K562 (cell line): Measurements from ENCODE around the gene NSDHL. TPM values are rescaled to one million over a fixed set of nuclear protein-coding genes. Genes with fewer than 3 reads are reported as not detected.

Experiments
- ATAC-seq: fragments of 200-7000 bp; cut with Tn5 transposase; 3 replicates; pipeline ENCODE4 v1.9.1; 2020; ENCODE audit warnings: moderate library complexity
- BruUV-seq: library from RNA; stranded (reverse); fragments of 400-500 nt; replicated peaks from 2 replicates; lab custom pipeline; 2021; lab: Mats Ljungman, UMichigan
- CTCF ChIA-PET: fragments of 300-600 bp; formaldehyde crosslinking; extraction: SDS; loops from one replicate; lab custom pipeline; 2021; ENCODE audit warnings: low intra/inter-chr PET ratio; lab: Yijun Ruan, JAX
- POLR2A ChIA-PET: fragments of 300-600, 350-650 bp; sonication (Branson Sonifier 250); formaldehyde crosslinking; extraction: SDS; loops from one replicate; lab custom pipeline; 2021; ENCODE audit warnings: antibody characterized with exemption, inconsistent platforms; lab: Yijun Ruan, JAX
- DNase-seq, 4 experiments: peaks; one replicate each; pipeline versions ENCODE4 v3.0.0 to v3.0.0-alpha.2; 2011 to 2018; ENCODE audit warnings: low spot score in 3 of 4, mixed read lengths in 3 of 4; ENCODE audit errors: extremely low read depth in 1 of 4
- FAIRE-seq: peaks from 2 replicates; lab custom pipeline; 2011; peaks lifted over from hg19 to GRCh38; lab: Jason Lieb, UNC
- H2AFZ ChIP-seq: 2 replicates; pipeline ENCODE4 v1.6.0; 2011; ENCODE audit warnings: low read depth, low read length, control low read depth, inconsistent platforms
- H3K27ac ChIP-seq: fragments of 200-600 bp; 3 replicates; pipeline ENCODE4 v1.8.0; 2011; ENCODE audit warnings: low read depth, mild to moderate bottlenecking, control low read depth, inconsistent platforms, low read length, moderate library complexity, mixed read lengths; ENCODE audit errors: extremely low read depth
- H3K27me3 ChIP-seq, 2 experiments: fragments of 300-600 bp in 1 of 2; 2 replicates in 1 of 2; 3 replicates in 1 of 2; pipeline versions ENCODE4 v1.6.0 to v1.8.0; 2011; ENCODE audit warnings: inconsistent platforms in 2 of 2, low read length in 2 of 2, mild to moderate bottlenecking in 1 of 2, mixed read lengths in 1 of 2, moderate library complexity in 1 of 2; ENCODE audit not compliant: control insufficient read depth in 2 of 2, insufficient read depth in 2 of 2
- H3K36me3 ChIP-seq: fragments of 300-600 bp; 3 replicates; pipeline ENCODE4 v1.8.0; 2011; ENCODE audit warnings: mild to moderate bottlenecking, low read length, inconsistent platforms; ENCODE audit not compliant: control insufficient read depth, insufficient read depth
- H3K4me1 ChIP-seq, 2 experiments: fragments of 200-600 bp in 1 of 2; replicated peaks in 1 of 2; 2 replicates in 1 of 2; 3 replicates in 1 of 2; pipeline versions ENCODE4 v1.5.1 to v1.8.0; 2011; ENCODE audit warnings: inconsistent platforms in 2 of 2, low read length in 2 of 2, mild to moderate bottlenecking in 1 of 2, mixed read lengths in 1 of 2, moderate library complexity in 1 of 2; ENCODE audit not compliant: control insufficient read depth in 2 of 2, insufficient read depth in 2 of 2
- H3K4me2 ChIP-seq: 2 replicates; pipeline ENCODE4 v1.6.1; 2011; ENCODE audit warnings: low read length, control low read depth, inconsistent platforms, mixed read lengths; ENCODE audit not compliant: insufficient read depth
- H3K4me3 ChIP-seq: fragments of 200-600 bp; sonication (generic), shearing (Covaris generic); 2 replicates; pipeline ENCODE4 v1.5.1; 2016; ENCODE audit warnings: control low read depth, inconsistent platforms
- H3K79me2 ChIP-seq: fragments of 200-600 bp; 3 replicates; pipeline ENCODE4 v1.8.0; 2011; ENCODE audit warnings: low read length, inconsistent platforms; ENCODE audit not compliant: control insufficient read depth, insufficient read depth
- H3K9ac ChIP-seq, 2 experiments: 2 replicates each; pipeline versions ENCODE4 v1.6.0 to v1.6.1; 2011; ENCODE audit warnings: low read depth in 2 of 2, low read length in 2 of 2, control low read depth in 1 of 2, inconsistent platforms in 1 of 2, mild to moderate bottlenecking in 1 of 2, mixed read lengths in 1 of 2; ENCODE audit not compliant: insufficient read depth in 1 of 2
- H3K9me1 ChIP-seq: one replicate; pipeline ENCODE4 v1.6.0; 2011; ENCODE audit warnings: inconsistent platforms, mild to moderate bottlenecking, low read length, moderate library complexity; ENCODE audit not compliant: control insufficient read depth, insufficient read depth
- H3K9me3 ChIP-seq: replicated peaks from 2 replicates; pipeline ENCODE4 v1.5.1; 2011; ENCODE audit warnings: low read depth, low read length, inconsistent platforms; ENCODE audit not compliant: control insufficient read depth, insufficient read depth
- H4K20me1 ChIP-seq: replicated peaks from 2 replicates; pipeline ENCODE4 v1.6.1; 2011; ENCODE audit warnings: low read length, inconsistent platforms, mixed read lengths; ENCODE audit not compliant: control insufficient read depth, insufficient read depth
- CBFB ChIP-seq: sonication (generic); formaldehyde crosslinking; IDR thresholded peaks from 2 replicates; pipeline ENCODE4 v1.4.0; 2020; ENCODE audit warnings: mild to moderate bottlenecking, missing genetic modification reagents
- ELK1 ChIP-seq: sonication (generic); formaldehyde crosslinking; IDR thresholded peaks from 2 replicates; pipeline ENCODE4 v1.8.1; 2022; ENCODE audit warnings: missing genetic modification reagents
- MECOM ChIP-seq: fragments of 250-450 bp; sonication (Bioruptor Pico); IDR thresholded peaks from 2 replicates; pipeline ENCODE4 v1.8.0; 2022; ENCODE audit warnings: inconsistent platforms
- MTA3 ChIP-seq: fragments of 450-650 bp; formaldehyde crosslinking; IDR thresholded peaks from 2 replicates; pipeline ENCODE4 v1.6.1; 2017; ENCODE audit warnings: mild to moderate bottlenecking, borderline replicate concordance
- POLR2AphosphoS2 ChIP-seq: IDR thresholded peaks from 2 replicates; pipeline ENCODE4 v1.6.1; 2012; ENCODE audit warnings: low read length, improper control_type of control experiment
- TEAD4 ChIP-seq, 2 experiments: sonication (generic) in 1 of 2; formaldehyde crosslinking in 1 of 2; IDR thresholded peaks; 2 replicates each; pipeline versions ENCODE4 v1.6.1 to v1.8.0; 2012 to 2022; ENCODE audit warnings: borderline replicate concordance in 1 of 2, inconsistent platforms in 1 of 2, low read length in 1 of 2, mild to moderate bottlenecking in 1 of 2, missing genetic modification reagents in 1 of 2
- USF2 ChIP-seq: sonication (generic); formaldehyde crosslinking; IDR thresholded peaks from 2 replicates; pipeline ENCODE4 v1.5.0; 2020; ENCODE audit warnings: missing genetic modification reagents
- ZKSCAN3 ChIP-seq: fragments of 250-450 bp; sonication (Bioruptor Pico); IDR thresholded peaks from 2 replicates; pipeline ENCODE4 v1.4.0; 2020
- ZNF551 ChIP-seq: fragments of 250-450 bp; sonication (Bioruptor Pico); IDR thresholded peaks from 2 replicates; pipeline ENCODE4 v1.5.0; 2021; ENCODE audit warnings: mild to moderate bottlenecking, moderate library complexity
- WGBS: fragments of 100-300 bp; shearing (Covaris generic); methylation state at CpG from one replicate; pipeline ENCODE4 v1.1.6; 2016; ENCODE audit warnings: low coverage, mixed read lengths; ENCODE audit not compliant: insufficient coverage; ENCODE audit errors: missing lambda C conversion rate; 5-methylcytosine and 5-hydroxymethylcytosine counted together
- in situ Hi-C: fragments of 300-500 bp; cut with MboI; formaldehyde crosslinking; loops from 4 replicates; pipeline ENCODE4 v1.15.0; 2018; ENCODE audit warnings: inconsistent platforms, mixed read lengths
- intact Hi-C: fragments of 100-400 bp; cut with micrococcal nuclease; formaldehyde crosslinking; loops from 2 replicates; pipeline ENCODE4 v1.14.2; 2022
- polyA plus RNA-seq, 8 experiments: library from polyadenylated mRNA; depleted of rRNA in 4 of 8; stranded (reverse) in 5 of 8; unstranded in 3 of 8; fragments of >200 nt; fragmentation: Nextera tagmentation in 2 of 8; fragmentation: Illumina TruSeq in 1 of 8; extraction: Ambion mirVana in 2 of 8; extraction: Trizol in 1 of 8; gene quantifications; 2 replicates each; pipeline versions ENCODE4 v1.2.1 to v1.2.3, GENCODE V29; 2011 to 2014; ENCODE audit warnings: inconsistent platforms in 1 of 8, missing spikeins in 1 of 8
- total RNA-seq, 7 experiments: library from RNA; depleted of rRNA in 6 of 7; stranded (reverse); fragments of >200 nt in 6 of 7; fragmentation: Illumina TruSeq in 2 of 7; extraction: Trizol in 2 of 7; gene quantifications; 2 replicates each; pipeline versions ENCODE4 v1.2.1 to v1.2.3, GENCODE V29; 2011 to 2021; ENCODE audit warnings: low replicate concordance in 1 of 7
- TF ChIP-seq, protein P1 (sequence below): fragments of 250-450 bp; sonication (Bioruptor Pico); IDR thresholded peaks from 2 replicates; pipeline ENCODE4 v1.8.0; 2022; ENCODE audit warnings: moderate library complexity, mild to moderate bottlenecking, inconsistent platforms
- TF ChIP-seq, protein P2 (sequence below): IDR thresholded peaks from 2 replicates; pipeline ENCODE4 v1.6.1; 2011; ENCODE audit warnings: borderline replicate concordance, low read depth, mild to moderate bottlenecking, moderate library complexity, low read length; ENCODE audit not compliant: insufficient read depth, poor library complexity, severe bottlenecking
- TF ChIP-seq, protein P3 (sequence below), 3 experiments: IDR thresholded peaks in 2 of 3; conservative IDR thresholded peaks in 1 of 3; 2 replicates each; pipeline ENCODE4 v1.5.1; 2011 to 2012; ENCODE audit warnings: low read length in 3 of 3, mild to moderate bottlenecking in 3 of 3, control low read depth in 2 of 3, improper control_type of control experiment in 1 of 3, inconsistent platforms in 1 of 3, low read depth in 1 of 3, mixed read lengths in 1 of 3, moderate library complexity in 1 of 3; ENCODE audit not compliant: insufficient read depth in 2 of 3

Gene NSDHL
- total and polyA plus RNA-seq, 9 of the 15 experiments (the other 6 are each of a cell fraction or from before 2014, with no cell fraction given): 22.5 to 63.4 (median 40.8) TPM

- in situ Hi-C loops: loop anchor here (5.0 kb wide), 1 partner anchor 1071 kb away; no protein-coding TSS in a partner anchor
- BruUV-seq: no TSS peak
- Histone ChIP-seq H3K4me2 (no peak overlapping the region), H3K9ac (no peak overlapping the region), H3K27me3 (peaks cover 3 to 13% of the 10 kb centered on the region in 2 experiments; a peak in 4 of 5 replicates), H3K36me3 (peaks cover 3% of the 10 kb centered on the region; the same call in 1 of the 3 replicates), H3K9me1 (no peaks in the 10 kb centered on the region), H3K27ac (no peak overlapping the region), H3K4me1 (no peaks in the 10 kb centered on the region), H3K9me3 (no peaks in the 10 kb centered on the region), H2AFZ (no peak overlapping the region), H3K79me2 (no peaks in the 10 kb centered on the region), H3K4me3 (no peak overlapping the region), H4K20me1 (no peaks in the 10 kb centered on the region)
- ATAC-seq: peak; percentile 68
- no peak for DNase-seq
- intact Hi-C loops: no loop called here
- 9% methylated on average over 6 of the region's 6 CpGs for WGBS
- FAIRE-seq: no peak
- ChIA-PET POLR2A (no interaction called here), CTCF (no interaction called here)
- TF ChIP-seq, protein P1, sequence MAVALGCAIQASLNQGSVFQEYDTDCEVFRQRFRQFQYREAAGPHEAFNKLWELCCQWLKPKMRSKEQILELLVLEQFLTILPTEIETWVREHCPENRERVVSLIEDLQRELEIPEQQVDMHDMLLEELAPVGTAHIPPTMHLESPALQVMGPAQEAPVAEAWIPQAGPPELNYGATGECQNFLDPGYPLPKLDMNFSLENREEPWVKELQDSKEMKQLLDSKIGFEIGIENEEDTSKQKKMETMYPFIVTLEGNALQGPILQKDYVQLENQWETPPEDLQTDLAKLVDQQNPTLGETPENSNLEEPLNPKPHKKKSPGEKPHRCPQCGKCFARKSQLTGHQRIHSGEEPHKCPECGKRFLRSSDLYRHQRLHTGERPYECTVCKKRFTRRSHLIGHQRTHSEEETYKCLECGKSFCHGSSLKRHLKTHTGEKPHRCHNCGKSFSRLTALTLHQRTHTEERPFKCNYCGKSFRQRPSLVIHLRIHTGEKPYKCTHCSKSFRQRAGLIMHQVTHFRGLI (CRISPR knock-in tag): no peak
- TF ChIP-seq ZKSCAN3 (CRISPR knock-in tag) (no peak), CBFB (CRISPR knock-in tag) (no peak), USF2 (no peak), MTA3 (no peak), TEAD4 (IDR thresholded peaks at IDR 0.05; ENCODE audit: low read length) (no peak), TEAD4 (CRISPR knock-in tag; IDR thresholded peaks at IDR 0.05; ENCODE audit: borderline replicate concordance) (no peak), ELK1 (no peak), MECOM (CRISPR knock-in tag) (no peak), ZNF551 (CRISPR knock-in tag) (no peak), POLR2AphosphoS2 (no peak)
- TF ChIP-seq, protein P2, sequence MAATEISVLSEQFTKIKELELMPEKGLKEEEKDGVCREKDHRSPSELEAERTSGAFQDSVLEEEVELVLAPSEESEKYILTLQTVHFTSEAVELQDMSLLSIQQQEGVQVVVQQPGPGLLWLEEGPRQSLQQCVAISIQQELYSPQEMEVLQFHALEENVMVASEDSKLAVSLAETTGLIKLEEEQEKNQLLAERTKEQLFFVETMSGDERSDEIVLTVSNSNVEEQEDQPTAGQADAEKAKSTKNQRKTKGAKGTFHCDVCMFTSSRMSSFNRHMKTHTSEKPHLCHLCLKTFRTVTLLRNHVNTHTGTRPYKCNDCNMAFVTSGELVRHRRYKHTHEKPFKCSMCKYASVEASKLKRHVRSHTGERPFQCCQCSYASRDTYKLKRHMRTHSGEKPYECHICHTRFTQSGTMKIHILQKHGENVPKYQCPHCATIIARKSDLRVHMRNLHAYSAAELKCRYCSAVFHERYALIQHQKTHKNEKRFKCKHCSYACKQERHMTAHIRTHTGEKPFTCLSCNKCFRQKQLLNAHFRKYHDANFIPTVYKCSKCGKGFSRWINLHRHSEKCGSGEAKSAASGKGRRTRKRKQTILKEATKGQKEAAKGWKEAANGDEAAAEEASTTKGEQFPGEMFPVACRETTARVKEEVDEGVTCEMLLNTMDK: peak; percentile 14
- TF ChIP-seq, protein P3, sequence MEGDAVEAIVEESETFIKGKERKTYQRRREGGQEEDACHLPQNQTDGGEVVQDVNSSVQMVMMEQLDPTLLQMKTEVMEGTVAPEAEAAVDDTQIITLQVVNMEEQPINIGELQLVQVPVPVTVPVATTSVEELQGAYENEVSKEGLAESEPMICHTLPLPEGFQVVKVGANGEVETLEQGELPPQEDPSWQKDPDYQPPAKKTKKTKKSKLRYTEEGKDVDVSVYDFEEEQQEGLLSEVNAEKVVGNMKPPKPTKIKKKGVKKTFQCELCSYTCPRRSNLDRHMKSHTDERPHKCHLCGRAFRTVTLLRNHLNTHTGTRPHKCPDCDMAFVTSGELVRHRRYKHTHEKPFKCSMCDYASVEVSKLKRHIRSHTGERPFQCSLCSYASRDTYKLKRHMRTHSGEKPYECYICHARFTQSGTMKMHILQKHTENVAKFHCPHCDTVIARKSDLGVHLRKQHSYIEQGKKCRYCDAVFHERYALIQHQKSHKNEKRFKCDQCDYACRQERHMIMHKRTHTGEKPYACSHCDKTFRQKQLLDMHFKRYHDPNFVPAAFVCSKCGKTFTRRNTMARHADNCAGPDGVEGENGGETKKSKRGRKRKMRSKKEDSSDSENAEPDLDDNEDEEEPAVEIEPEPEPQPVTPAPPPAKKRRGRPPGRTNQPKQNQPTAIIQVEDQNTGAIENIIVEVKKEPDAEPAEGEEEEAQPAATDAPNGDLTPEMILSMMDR (IDR thresholded peaks at IDR 0.05 in 2 of 3, conservative IDR thresholded peaks at IDR 0.05 in 1 of 3; ENCODE audit: insufficient read depth in 2 of 3, low read depth in 1 of 3, low read length in 3 of 3): peak in 2 of 3 experiments; percentile 12 to 16; a peak in 1 of 6 replicates
These were observed 7.2 kb upstream of the NSDHL start for GRCh38 chrX:152823657-152824056.
